Activated T-helper 2 cell treated with anti-CD3 and anti-CD28 coated beads, Interferon-gamma antibody, Interleukin-2, Interleukin-4, amounts not matched to agents 10 μg/mL and 5 μg/mL and 100 μg/mL, durations not matched to agents 14 hours and 24 hours and 36 hours (primary cell): ENCODE results near the gene OAS2. TPM values are rescaled to one million over a fixed set of nuclear protein-coding genes. Genes with fewer than 3 reads are reported as not detected.
"Not testable (repeated sequence)": the region's sequence is repeated elsewhere in the genome, so short reads cannot be mapped to it uniquely, and the experiment has no call there.

ENCODE experiments used
- DNase-seq: peaks from one replicate; pipeline ENCODE4 v3.0.0; 2021; ENCODE audit warnings: low spot score
- H3K27ac Mint-ChIP-seq: one replicate; pipeline ENCODE4 v1.8.0; 2021; ENCODE audit warnings: mixed read lengths
- H3K27me3 Mint-ChIP-seq: one replicate; pipeline ENCODE4 v1.8.0; 2021; ENCODE audit warnings: low read depth, mixed read lengths
- H3K36me3 Mint-ChIP-seq: one replicate; pipeline ENCODE4 v1.8.0; 2021; ENCODE audit warnings: low read depth, mixed read lengths
- H3K4me1 Mint-ChIP-seq: one replicate; pipeline ENCODE4 v1.8.0; 2021; ENCODE audit warnings: low read depth, mixed read lengths
- H3K4me3 Mint-ChIP-seq: one replicate; pipeline ENCODE4 v1.8.0; 2021; ENCODE audit warnings: low read depth, mild to moderate bottlenecking, moderate library complexity, mixed read lengths
- H3K9me3 Mint-ChIP-seq: one replicate; pipeline ENCODE4 v1.8.0; 2021; ENCODE audit warnings: mixed read lengths
- intact Hi-C: fragments of 100-400 bp; cut with micrococcal nuclease; formaldehyde crosslinking; loops from one replicate; pipeline ENCODE4 v1.15.1; 2023
- total RNA-seq: library from RNA; stranded (reverse); gene quantifications from 2 replicates; pipeline ENCODE4 v1.2.3, GENCODE V29; 2022

OAS2 gene
- total RNA-seq, 1 donor from 2014 or later = 88.3 TPM

DNA sequence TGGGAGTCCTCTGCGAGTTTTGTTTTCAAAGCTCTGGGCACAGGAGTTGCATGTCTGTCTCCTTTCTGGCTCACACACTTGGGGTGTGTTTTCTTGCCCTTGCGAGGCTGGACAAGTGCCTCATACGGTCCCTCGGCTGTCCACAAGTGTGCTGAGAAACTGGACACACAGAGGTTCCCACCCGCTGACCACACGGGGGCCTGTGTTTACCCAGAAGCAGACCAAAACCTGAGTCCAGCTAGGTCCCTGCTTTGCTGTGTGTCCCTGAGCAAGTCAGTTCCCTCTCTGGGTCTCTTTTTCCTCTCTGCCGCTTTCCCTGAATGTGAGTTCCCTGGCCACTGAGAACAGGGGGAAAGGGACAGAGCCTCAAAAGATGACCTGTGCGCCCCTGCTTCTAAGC is 678 bp upstream of the OAS2 start:
- Mint-ChIP-seq H3K36me3 (peaks cover 39% of the 10 kb centered on the region), H3K27me3 (no peaks in the 10 kb centered on the region), H3K27ac (peak overlapping the region; percentile 96), H3K9me3 (peaks cover 17% of the 10 kb centered on the region), H3K4me3 (peak overlapping the region; percentile 91), H3K4me1 (peaks cover 34% of the 10 kb centered on the region)
- no peak for DNase-seq
- intact Hi-C loops = loop anchor here (1.0 to 2.0 kb wide), 3 partner anchors 15 to 69 kb away; partner anchors contain the start of gene OAS3

GRCh38 chr12:112979041-112979680 is 842 bp downstream of the OAS2 start:
- H3K36me3 Mint-ChIP-seq = peaks cover 48% of the 10 kb centered on the region
- peak; percentile 40 for DNase-seq
- peak overlapping the region; percentile 96 for H3K27ac Mint-ChIP-seq
- peak overlapping the region; percentile 91 for H3K4me3 Mint-ChIP-seq
- peaks cover 36% of the 10 kb centered on the region for H3K4me1 Mint-ChIP-seq
- intact Hi-C loops = loop anchor here (1.0 to 2.0 kb wide), 3 partner anchors 9 to 70 kb away; no protein-coding TSS in a partner anchor
- H3K27me3 Mint-ChIP-seq = no peaks in the 10 kb centered on the region
- H3K9me3 Mint-ChIP-seq = peaks cover 30% of the 10 kb centered on the region

GRCh38 chr12:112980491-112981158 is 2.3 kb downstream of the OAS2 start:
- Mint-ChIP-seq H3K27ac (peak overlapping the region; percentile 96), H3K4me1 (peaks cover 42% of the 10 kb centered on the region), H3K36me3 (peaks cover 63% of the 10 kb centered on the region), H3K9me3 (peaks cover 44% of the 10 kb centered on the region), H3K4me3 (peak overlapping the region; percentile 91), H3K27me3 (no peaks in the 10 kb centered on the region)
- intact Hi-C loops = no loop called here
- DNase-seq = no peak

DNA sequence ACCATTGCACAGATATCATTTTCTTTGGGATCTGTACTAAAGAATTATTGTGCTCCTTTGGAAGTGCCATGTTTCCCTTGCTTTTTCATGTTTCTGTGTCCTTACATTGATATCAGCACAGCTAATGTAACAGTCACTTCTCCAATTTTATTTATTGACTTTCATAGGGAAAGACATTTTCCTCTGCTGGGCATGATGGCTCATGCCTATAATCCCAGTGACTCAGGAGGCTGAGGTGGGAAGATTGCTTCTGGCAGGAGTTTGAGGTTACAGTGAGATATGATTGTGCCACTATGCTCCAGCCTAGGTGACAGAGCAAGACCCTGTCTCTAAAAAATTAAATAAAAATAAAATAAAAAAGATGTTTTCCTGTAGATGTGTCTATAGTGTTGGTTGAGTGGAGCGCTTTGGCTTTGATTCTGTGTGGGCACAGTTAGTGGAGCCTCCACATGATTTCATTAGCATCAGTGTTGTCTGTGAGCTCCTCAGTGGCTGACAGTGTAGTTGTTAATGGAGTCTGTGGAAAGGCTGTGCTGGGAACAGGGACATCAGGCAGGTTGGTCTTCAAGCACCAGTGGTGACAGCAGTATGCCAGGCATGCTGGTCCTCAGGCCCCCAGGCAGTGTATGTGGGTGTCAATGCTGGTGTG is 7.4 kb downstream of the OAS2 start:
- H3K4me3 Mint-ChIP-seq = no peak overlapping the region
- peaks cover 100% of the 10 kb centered on the region for H3K36me3 Mint-ChIP-seq
- H3K27ac Mint-ChIP-seq = peak overlapping the region; percentile 0
- H3K27me3 Mint-ChIP-seq = no peaks in the 10 kb centered on the region
- DNase-seq = no peak
- intact Hi-C loops = no loop called here
- H3K4me1 Mint-ChIP-seq = peaks cover 55% of the 10 kb centered on the region
- peaks cover 44% of the 10 kb centered on the region for H3K9me3 Mint-ChIP-seq

GRCh38 chr12:112986291-112986800 is 8.0 kb downstream of the OAS2 start:
- peak overlapping the region; percentile 0 for H3K27ac Mint-ChIP-seq

GRCh38 chr12:112987561-112987960 is 9.2 kb downstream of the OAS2 start:
- H3K4me3 Mint-ChIP-seq = no peak overlapping the region

More at GRCh38 chr12:112986291-112986800, 8.0 kb downstream of the OAS2 start:
- no peak for DNase-seq
- Mint-ChIP-seq H3K9me3 (peaks cover 40% of the 10 kb centered on the region), H3K27me3 (no peaks in the 10 kb centered on the region), H3K36me3 (peaks cover 100% of the 10 kb centered on the region), H3K4me3 (no peak overlapping the region), H3K4me1 (peaks cover 49% of the 10 kb centered on the region)
- intact Hi-C loops = no loop called here

GRCh38 chr12:112988224-112988623 is 9.9 kb downstream of the OAS2 start:
- Mint-ChIP-seq H3K9me3 (peaks cover 27% of the 10 kb centered on the region), H3K36me3 (peaks cover 100% of the 10 kb centered on the region), H3K27ac (peak overlapping the region; percentile 77), H3K27me3 (no peaks in the 10 kb centered on the region), H3K4me3 (no peak overlapping the region), H3K4me1 (peaks cover 34% of the 10 kb centered on the region)
- intact Hi-C loops = loop anchor here (1.0 kb wide), 1 partner anchor 9 kb away; no protein-coding TSS in a partner anchor
- DNase-seq = peak; percentile 42

More at GRCh38 chr12:112987561-112987960, 9.2 kb downstream of the OAS2 start:
- no peaks in the 10 kb centered on the region for H3K27me3 Mint-ChIP-seq
- H3K36me3 Mint-ChIP-seq = peaks cover 100% of the 10 kb centered on the region
- intact Hi-C loops = no loop called here
- H3K4me1 Mint-ChIP-seq = peaks cover 37% of the 10 kb centered on the region
- H3K27ac Mint-ChIP-seq = peak overlapping the region; percentile 77
- DNase-seq = no peak
- H3K9me3 Mint-ChIP-seq = peaks cover 32% of the 10 kb centered on the region

DNA sequence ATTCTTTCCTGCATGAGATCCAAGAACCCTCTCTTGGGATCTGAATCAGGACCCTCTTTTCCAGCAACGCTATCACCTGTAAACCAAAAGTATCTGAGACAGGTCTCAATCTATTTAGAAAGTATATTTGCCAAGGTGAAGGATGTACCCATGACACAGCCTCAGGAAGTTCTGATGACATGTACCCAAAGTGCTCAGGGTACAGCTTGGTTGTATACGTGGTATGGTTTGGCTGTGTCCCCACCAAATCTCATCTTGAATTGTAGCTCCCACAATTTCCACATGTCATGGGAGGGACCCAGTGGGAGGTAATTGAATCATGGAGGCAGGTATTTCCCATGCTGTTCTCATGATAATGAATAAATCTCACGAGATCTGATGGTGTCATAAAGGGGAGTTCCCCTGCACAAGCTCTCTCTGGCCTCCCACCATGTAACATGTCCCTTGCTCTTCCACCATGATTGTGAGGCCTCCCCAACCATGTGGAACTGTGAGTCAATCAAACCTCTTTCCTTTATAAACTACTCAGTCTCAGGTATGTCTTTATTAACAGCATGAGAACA is 10.6 kb downstream of the OAS2 start:
- intact Hi-C loops = loop anchor here (1.0 kb wide), 1 partner anchor 10 kb away; no protein-coding TSS in a partner anchor
- peak overlapping the region; percentile 77 for H3K27ac Mint-ChIP-seq
- H3K27me3 Mint-ChIP-seq, DNase-seq, H3K4me3 Mint-ChIP-seq: not testable (repeated sequence)
- H3K36me3 Mint-ChIP-seq = peaks cover 100% of the 10 kb centered on the region
- peaks cover 21% of the 10 kb centered on the region for H3K9me3 Mint-ChIP-seq
- H3K4me1 Mint-ChIP-seq = peaks cover 34% of the 10 kb centered on the region

DNA sequence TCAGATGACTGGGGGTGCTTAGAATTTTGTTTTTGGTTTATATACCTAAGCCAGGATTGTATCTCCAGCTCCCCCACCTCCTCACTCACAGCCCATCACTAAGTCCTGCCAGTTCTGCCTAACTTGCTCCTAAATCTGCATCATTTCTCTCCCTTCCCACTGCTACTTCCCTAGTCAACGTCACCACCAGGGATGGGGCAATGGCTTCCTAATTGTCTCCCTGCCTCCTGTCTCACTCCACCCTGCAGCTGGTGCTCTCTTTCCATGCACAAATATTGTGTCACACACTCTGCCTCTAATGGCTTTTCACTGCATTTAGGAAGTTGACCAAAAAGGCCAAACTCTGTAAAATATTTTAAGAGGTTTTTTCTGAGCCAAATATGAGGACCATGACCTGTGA is 11.5 kb downstream of the OAS2 start:
- intact Hi-C loops = loop anchor here (5.0 kb wide), 1 partner anchor 162 kb away; no protein-coding TSS in a partner anchor
- Mint-ChIP-seq H3K27ac (peak overlapping the region; percentile 1), H3K9me3 (peaks cover 12% of the 10 kb centered on the region), H3K36me3 (peaks cover 96% of the 10 kb centered on the region), H3K27me3 (no peaks in the 10 kb centered on the region), H3K4me3 (no peak overlapping the region), H3K4me1 (peaks cover 31% of the 10 kb centered on the region)
- DNase-seq = no peak

DNA sequence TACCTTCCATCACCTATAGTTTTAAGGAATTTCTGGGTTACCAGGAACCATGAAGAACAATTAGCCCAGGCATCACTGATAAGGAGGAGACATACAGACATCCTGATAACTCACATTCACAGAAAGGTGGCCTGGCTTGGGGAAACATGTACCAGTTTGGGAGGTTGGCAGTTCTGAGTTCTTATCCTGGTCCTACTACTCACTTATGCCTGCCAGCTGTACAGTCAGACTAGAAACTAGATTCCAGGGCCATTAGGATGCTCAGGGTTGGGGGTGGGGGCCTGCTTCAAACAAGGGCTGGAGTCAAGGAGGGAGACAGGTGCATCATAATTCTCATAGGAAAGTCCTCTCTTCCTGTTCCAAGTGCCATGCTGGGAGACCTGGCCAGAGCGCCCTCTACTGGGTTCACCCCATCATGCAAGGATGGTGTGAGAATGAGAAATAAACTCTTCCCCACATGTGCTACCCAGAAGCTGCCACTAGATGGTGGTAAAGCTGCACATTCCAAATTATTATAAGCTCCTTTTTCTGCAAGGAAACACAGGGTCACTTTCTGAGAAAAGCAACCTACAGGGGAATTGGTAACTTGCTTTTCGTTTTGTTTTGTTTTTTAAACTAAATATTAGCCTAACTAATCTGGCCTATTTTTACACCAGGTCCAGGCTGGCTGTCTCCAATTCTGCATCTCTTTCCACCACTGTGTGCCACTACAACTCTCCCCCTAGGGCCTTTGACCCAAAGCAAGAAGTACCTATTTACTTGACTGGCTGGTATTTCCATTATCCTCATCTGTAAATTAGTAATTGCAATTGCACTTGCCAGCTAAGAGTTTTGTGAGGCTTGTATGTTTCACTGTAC is 14.5 kb downstream of the OAS2 start:
- Mint-ChIP-seq H3K4me1 (peaks cover 15% of the 10 kb centered on the region), H3K36me3 (peaks cover 96% of the 10 kb centered on the region), H3K9me3 (peaks cover 4% of the 10 kb centered on the region), H3K4me3 (no peak overlapping the region), H3K27ac (peak overlapping the region; percentile 21), H3K27me3 (no peaks in the 10 kb centered on the region)
- DNase-seq = peak; percentile 47
- intact Hi-C loops = loop anchor here (2.0 to 5.0 kb wide), 3 partner anchors 14 to 160 kb away; partner anchors contain the start of gene OAS2

DNA sequence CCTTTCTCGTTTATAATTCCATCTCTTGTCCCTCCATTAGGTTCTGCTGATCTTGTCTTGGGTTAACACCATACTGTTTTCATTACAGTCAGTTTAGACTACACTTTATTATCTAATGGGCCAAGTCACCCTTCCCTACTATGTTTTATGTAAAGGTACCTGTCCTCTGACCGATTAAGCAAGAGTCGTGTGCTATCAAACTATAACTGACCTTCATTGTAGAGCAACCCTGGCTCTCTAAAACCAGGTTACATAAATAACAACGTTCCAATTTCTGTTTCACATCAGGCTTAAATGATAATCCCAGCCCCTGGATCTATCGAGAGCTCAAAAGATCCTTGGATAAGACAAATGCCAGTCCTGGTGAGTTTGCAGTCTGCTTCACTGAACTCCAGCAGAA is 16.7 kb downstream of the OAS2 start:
- Mint-ChIP-seq H3K27ac (no peak overlapping the region), H3K36me3 (peaks cover 96% of the 10 kb centered on the region), H3K27me3 (no peaks in the 10 kb centered on the region), H3K4me1 (no peaks in the 10 kb centered on the region), H3K9me3 (peaks cover 4% of the 10 kb centered on the region), H3K4me3 (no peak overlapping the region)
- no peak for DNase-seq
- intact Hi-C loops = no loop called here
